SU-DHL-6 (cell line): ENCODE data around the gene SPEN.

Experiments used
- H2AFZ ChIP-seq: fragments of 200-600 bp; sonication (generic); 2 replicates; pipeline ENCODE4 v1.6.1; 2014; ENCODE audit warnings: low read depth, mild to moderate bottlenecking, moderate library complexity, mixed read lengths, antibody characterized with exemption, low read length; ENCODE audit not compliant: severe bottlenecking
- H3F3A ChIP-seq: fragments of 200-600 bp; shearing (Covaris generic); 2 replicates; pipeline ENCODE4 v1.6.0; 2016; ENCODE audit warnings: antibody characterized with exemption, mild to moderate bottlenecking; ENCODE audit not compliant: insufficient read depth
- H3K27ac ChIP-seq: fragments of 200-600 bp; sonication (generic); 2 replicates; pipeline ENCODE4 v1.5.1; 2016; ENCODE audit warnings: low read depth, mild to moderate bottlenecking, low read length, moderate library complexity, mixed read lengths
- H3K27me3 ChIP-seq: fragments of 200-600 bp; sonication (generic), shearing (Covaris generic); 2 replicates; pipeline ENCODE4 v1.6.0; 2014; ENCODE audit warnings: mild to moderate bottlenecking, low read length
- H3K36me3 ChIP-seq: fragments of 200-600 bp; sonication (generic); 2 replicates; pipeline ENCODE4 v1.6.1; 2014; ENCODE audit warnings: mild to moderate bottlenecking, low read length, mixed read lengths
- H3K4me2 ChIP-seq: fragments of 300-600, 200-600 bp; shearing (Covaris generic), sonication (generic); 2 replicates; pipeline ENCODE4 v1.6.0; 2014; ENCODE audit warnings: low read length, low read depth, mild to moderate bottlenecking; ENCODE audit not compliant: poor library complexity, severe bottlenecking
- H3K4me3 ChIP-seq: fragments of 200-600 bp; sonication (generic); 2 replicates; pipeline ENCODE4 v1.5.1; 2014; ENCODE audit warnings: antibody characterized with exemption, low read length, mild to moderate bottlenecking, mixed read lengths; ENCODE audit not compliant: insufficient read depth, poor library complexity, severe bottlenecking
- H3K79me2 ChIP-seq: fragments of 200-600 bp; sonication (generic); 2 replicates; pipeline ENCODE4 v1.6.1; 2014; ENCODE audit warnings: mild to moderate bottlenecking, low read length, moderate library complexity; ENCODE audit not compliant: insufficient read depth
- H3K9ac ChIP-seq: fragments of 200-600 bp; sonication (generic); 2 replicates; pipeline ENCODE4 v1.7.0; 2014; ENCODE audit warnings: mild to moderate bottlenecking, low read length
- H3K9me2 ChIP-seq: fragments of 200-600 bp; sonication (generic); replicated peaks from 2 replicates; pipeline ENCODE4 v1.6.1; 2014; ENCODE audit warnings: low read length; ENCODE audit not compliant: insufficient read depth
- H3K9me3 ChIP-seq: fragments of 200-600 bp; sonication (generic); 2 replicates; pipeline ENCODE4 v1.6.1; 2014; ENCODE audit warnings: low read length, mixed read lengths; ENCODE audit not compliant: insufficient read depth
- H4K20me1 ChIP-seq: fragments of 200-600 bp; sonication (generic); 2 replicates; pipeline ENCODE4 v1.6.1; 2014; ENCODE audit warnings: low read depth, mild to moderate bottlenecking, antibody characterized with exemption, low read length, moderate library complexity, mixed read lengths
- EZH2phosphoT487 ChIP-seq: fragments of 200-600 bp; sonication (generic), shearing (Covaris generic); conservative IDR thresholded peaks from 2 replicates; pipeline ENCODE4 v1.6.1; 2018; ENCODE audit warnings: mild to moderate bottlenecking, antibody characterized with exemption, low read length, moderate library complexity, mixed read lengths
- TF ChIP-seq, protein P1 (sequence below): fragments of 200-600 bp; sonication (generic); IDR thresholded peaks from one replicate; pipeline ENCODE4 v1.5.1; 2017; ENCODE audit warnings: antibody characterized with exemption, mild to moderate bottlenecking, low read length, moderate library complexity; ENCODE audit not compliant: insufficient read depth, poor library complexity, severe bottlenecking

The SPEN gene

DNA sequence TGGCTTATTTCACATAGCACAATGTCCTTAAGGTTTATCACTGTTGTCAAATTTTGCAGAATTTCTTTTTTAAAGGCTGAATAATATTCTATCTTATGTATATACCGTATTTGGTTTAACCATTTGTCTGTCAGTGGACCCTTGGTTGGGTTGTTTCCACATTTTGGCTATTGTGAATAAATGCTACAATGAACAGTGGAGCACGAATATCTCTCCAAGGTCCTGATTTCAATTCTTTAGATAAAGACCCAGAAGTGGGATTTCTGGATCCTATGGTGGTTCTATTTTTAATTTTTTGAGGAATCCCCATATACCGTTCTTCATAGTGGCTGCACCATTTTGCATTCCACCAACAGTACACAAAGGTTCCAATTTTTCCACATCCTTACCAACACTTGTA, 134.2 kb downstream of the SPEN start:
- H3K4me3 ChIP-seq, result no peak overlapping the region
- H3K9ac ChIP-seq, result no peak overlapping the region
- no peak overlapping the region for H3K27ac ChIP-seq
- no peak for TF ChIP-seq EZH2phosphoT487
- TF ChIP-seq, protein P1, sequence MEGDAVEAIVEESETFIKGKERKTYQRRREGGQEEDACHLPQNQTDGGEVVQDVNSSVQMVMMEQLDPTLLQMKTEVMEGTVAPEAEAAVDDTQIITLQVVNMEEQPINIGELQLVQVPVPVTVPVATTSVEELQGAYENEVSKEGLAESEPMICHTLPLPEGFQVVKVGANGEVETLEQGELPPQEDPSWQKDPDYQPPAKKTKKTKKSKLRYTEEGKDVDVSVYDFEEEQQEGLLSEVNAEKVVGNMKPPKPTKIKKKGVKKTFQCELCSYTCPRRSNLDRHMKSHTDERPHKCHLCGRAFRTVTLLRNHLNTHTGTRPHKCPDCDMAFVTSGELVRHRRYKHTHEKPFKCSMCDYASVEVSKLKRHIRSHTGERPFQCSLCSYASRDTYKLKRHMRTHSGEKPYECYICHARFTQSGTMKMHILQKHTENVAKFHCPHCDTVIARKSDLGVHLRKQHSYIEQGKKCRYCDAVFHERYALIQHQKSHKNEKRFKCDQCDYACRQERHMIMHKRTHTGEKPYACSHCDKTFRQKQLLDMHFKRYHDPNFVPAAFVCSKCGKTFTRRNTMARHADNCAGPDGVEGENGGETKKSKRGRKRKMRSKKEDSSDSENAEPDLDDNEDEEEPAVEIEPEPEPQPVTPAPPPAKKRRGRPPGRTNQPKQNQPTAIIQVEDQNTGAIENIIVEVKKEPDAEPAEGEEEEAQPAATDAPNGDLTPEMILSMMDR, result no peak
- no peaks in the 10 kb centered on the region for H3K79me2 ChIP-seq
- no peaks in the 10 kb centered on the region for H3K36me3 ChIP-seq
- H2AFZ ChIP-seq, result no peak overlapping the region
- H3K4me2 ChIP-seq, result no peak overlapping the region
- no peaks in the 10 kb centered on the region for H4K20me1 ChIP-seq
- no peaks in the 10 kb centered on the region for H3K9me3 ChIP-seq
- H3K27me3 ChIP-seq, result no peaks in the 10 kb centered on the region
- H3F3A ChIP-seq, result no peaks in the 10 kb centered on the region
- H3K9me2 ChIP-seq, result no peaks in the 10 kb centered on the region

DNA sequence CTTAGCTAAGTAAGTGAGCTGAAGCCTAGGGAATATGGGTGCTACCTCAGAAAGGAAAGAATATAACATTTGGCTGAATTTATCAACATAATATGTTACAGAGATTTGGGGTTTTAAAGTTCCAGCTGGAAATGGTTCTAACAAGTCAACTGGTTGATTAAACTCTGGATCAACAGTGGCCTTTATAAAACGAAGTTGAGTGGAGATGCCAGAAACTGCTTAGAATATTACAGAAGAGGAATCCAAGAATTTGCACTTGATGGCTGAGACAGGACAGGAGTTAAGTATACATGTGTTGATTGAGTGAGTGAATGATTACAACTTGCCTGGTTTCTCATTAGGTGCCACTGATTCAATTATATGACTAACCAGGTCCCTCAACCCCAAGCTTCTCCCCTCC, 135.8 kb downstream of the SPEN start:
- Histone ChIP-seq H3K36me3 (no peaks in the 10 kb centered on the region), H3K27me3 (no peaks in the 10 kb centered on the region), H3K9me2 (no peaks in the 10 kb centered on the region), H3K27ac (no peak overlapping the region), H4K20me1 (no peaks in the 10 kb centered on the region), H3K4me3 (no peak overlapping the region), H2AFZ (no peak overlapping the region), H3K79me2 (no peaks in the 10 kb centered on the region), H3K9me3 (no peaks in the 10 kb centered on the region), H3K9ac (no peak overlapping the region), H3F3A (no peaks in the 10 kb centered on the region), H3K4me2 (no peak overlapping the region)
- TF ChIP-seq, protein P1, result no peak
- TF ChIP-seq EZH2phosphoT487, result no peak

DNA sequence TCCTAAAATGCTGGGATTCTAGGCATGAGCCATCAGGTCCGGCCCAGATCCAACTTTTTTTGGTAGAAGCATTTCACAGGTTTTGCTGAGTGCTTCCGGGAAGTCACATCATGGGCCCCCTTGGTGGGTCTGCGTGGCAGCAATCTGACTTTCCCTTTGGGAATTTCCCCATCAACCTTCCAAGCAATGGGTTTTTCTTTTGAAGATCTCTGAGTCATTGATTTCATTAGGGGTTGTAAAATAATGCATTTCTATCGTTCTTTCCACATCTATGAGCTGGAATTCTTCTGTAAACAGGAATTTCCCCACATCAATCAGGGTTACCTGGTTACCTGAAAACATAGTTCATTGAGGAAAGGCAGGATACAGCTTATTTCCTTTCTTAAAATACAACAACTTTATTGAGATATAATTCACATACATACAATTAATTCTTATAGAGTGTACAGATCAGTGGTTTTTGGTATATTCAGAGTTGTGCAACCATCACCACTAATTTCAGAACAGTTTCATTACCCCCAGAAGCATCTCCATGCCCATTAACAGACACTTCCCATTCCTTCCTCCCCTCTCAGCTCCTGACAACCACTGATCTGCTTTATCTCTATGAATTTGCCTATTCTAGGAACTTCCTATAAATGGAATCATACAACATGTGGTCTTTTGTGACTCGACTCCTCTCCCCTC, 138.2 kb downstream of the SPEN start:
- H3K9me3 ChIP-seq, result no peaks in the 10 kb centered on the region
- no peaks in the 10 kb centered on the region for H4K20me1 ChIP-seq
- no peak overlapping the region for H3K4me2 ChIP-seq

More for the DNA sequence above, 138.2 kb downstream of the SPEN start:
- Histone ChIP-seq H3K27me3 (no peaks in the 10 kb centered on the region), H3K9me2 (no peaks in the 10 kb centered on the region), H2AFZ (no peak overlapping the region), H3K4me3 (no peak overlapping the region), H3K36me3 (no peaks in the 10 kb centered on the region), H3K79me2 (no peaks in the 10 kb centered on the region), H3F3A (no peaks in the 10 kb centered on the region), H3K9ac (no peak overlapping the region), H3K27ac (no peak overlapping the region)
- no peak for TF ChIP-seq EZH2phosphoT487
- TF ChIP-seq, protein P1, result no peak
